ENCODE data around the gene FRAT1.

FRAT1 gene

GRCh38 chr10:97307866-97308780 is 10.9 kb upstream of the FRAT1 start:
- in situ Hi-C loops (cut with MboI; ENCODE audit: low sequenced_read_pairs) = no loop called here

- in situ Hi-C loops (cut with MboI; ENCODE audit: low sequenced_read_pairs) = no loop called here
These were observed 7.9 kb upstream of the FRAT1 start for GRCh38 chr10:97311111-97311626.

- in situ Hi-C loops (cut with MboI; ENCODE audit: low sequenced_read_pairs) = no loop called here
These were observed 6.2 kb upstream of the FRAT1 start for GRCh38 chr10:97312897-97313296.

DNA sequence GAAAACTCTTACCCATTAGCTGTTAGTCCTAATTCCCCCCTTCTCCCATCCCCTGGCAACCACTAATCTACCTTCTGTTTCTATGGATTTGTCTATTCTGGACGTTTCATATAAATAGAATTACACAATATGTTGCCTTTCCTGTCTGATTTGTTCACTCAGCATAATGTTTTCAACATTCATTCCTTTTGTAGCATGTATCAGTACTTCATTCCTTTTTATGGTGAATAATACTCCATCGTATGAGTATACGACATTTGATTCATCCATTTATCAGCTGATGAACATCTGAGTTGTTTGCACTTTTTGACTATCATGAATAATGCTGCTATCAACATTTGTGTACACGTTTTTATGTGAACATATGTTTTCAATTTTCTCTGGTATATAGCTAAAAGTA is 4.4 kb upstream of the FRAT1 start:
- in situ Hi-C loops (cut with MboI; ENCODE audit: low sequenced_read_pairs) = no loop called here

DNA sequence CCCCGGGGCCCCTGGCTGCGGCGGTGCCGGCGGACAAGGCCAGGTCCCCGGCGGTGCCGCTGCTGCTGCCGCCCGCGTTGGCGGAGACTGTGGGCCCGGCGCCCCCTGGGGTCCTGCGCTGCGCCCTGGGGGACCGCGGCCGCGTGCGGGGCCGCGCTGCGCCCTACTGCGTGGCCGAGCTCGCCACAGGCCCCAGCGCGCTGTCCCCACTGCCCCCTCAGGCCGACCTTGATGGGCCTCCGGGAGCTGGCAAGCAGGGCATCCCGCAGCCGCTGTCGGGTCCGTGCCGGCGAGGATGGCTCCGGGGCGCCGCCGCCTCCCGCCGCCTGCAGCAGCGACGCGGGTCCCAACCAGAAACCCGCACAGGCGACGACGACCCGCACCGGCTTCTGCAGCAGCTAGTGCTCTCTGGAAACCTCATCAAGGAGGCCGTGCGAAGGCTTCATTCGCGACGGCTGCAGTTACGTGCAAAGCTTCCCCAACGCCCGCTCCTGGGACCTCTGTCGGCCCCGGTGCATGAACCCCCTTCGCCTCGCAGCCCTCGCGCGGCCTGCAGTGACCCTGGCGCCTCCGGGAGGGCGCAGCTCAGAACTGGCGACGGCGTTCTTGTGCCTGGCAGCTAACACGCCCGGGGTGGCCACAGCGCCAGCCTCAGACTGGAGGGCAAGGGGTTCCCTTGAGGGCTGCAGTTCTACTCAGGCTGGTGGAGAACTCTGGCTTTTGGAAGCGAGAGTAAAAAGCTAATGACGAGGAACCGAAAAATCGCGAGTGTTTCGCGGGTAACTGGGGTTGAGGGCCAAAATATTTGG is 804 bp downstream of the FRAT1 start:
- in situ Hi-C loops (cut with MboI; ENCODE audit: low sequenced_read_pairs) = no loop called here

GRCh38 chr10:97320480-97321031 is 1.5 kb downstream of the FRAT1 start:
- in situ Hi-C loops (cut with MboI; ENCODE audit: low sequenced_read_pairs) = no loop called here

DNA sequence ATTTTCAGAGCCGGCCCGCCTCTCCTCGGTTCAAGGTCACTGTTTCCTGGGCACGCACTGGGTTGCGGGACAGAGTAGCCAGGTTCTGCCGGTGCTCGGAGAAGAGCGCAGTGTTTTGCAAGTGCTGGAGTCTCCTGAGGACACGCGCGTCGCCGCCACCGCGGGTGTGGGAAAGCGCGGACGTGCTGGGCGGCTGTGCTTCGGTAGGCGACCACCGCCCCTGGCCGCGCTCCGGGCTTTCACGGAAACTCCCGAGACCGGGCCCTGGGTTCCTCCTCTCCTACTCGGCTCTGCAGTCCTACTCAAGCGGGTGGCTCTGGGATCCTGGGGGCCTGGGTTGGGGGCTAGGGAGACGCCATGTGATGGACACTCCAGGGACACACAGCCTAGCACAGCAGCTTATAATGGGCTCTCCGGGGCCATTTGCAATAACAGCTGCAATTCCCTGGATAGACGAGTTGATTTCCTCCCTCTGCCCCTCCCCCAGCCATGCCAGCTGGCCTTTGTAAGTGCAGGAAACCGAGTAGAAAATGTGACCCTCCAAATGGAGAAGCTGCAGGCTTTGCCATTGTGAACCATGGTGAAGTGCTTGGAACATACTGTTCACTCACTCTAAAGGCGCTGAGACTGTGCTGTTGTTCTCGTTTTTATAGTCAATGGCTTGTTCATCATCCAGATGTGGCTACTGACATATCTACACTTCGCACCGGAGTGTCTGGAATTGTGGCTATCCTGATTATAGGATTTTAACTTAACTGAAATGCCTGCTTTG is 2.1 kb downstream of the FRAT1 start:
- in situ Hi-C loops (cut with MboI; ENCODE audit: low sequenced_read_pairs) = no loop called here

DNA sequence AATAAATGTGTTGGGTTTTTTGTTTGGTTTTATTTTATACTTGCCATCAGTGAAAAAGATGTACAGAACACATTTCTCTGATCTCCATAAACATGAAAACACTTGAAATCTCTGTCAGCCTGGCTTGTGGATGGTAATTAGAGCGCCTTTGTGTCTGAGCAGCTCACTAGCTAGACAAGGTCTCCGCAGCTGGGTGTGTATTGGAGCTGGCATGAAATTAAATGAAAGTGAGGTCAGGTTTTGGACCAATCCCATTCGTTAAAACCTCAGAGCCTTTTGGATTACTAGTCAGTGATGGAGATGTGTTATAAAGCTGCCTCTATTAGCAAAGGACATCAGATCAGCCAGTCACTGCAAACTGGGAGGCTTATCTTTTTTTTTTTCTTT is 2.7 kb downstream of the FRAT1 start:
- in situ Hi-C loops (cut with MboI; ENCODE audit: low sequenced_read_pairs) = no loop called here

GRCh38 chr10:97323501-97323900 is 4.4 kb downstream of the FRAT1 start:
- in situ Hi-C loops (cut with MboI; ENCODE audit: low sequenced_read_pairs) = no loop called here

DNA sequence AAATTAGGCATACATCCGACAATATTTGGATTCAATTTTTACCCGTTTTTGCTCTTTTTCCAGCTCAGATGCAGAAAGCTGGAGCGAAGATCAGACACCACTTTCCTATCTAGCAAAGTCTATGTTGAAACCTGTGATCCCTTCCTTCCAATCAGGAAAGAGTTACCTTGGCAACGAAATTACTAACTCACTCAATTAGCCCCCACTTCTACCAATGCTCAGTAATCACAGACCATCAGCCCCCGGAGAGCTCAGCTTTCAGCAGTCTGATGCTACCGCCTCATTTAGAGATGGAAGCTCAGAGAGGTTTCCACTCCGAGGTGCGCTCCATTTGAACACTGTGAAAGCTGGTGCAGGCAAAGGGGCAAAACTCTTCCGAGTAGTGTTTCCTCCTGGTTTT is 6.7 kb downstream of the FRAT1 start:
- in situ Hi-C loops (cut with MboI; ENCODE audit: low sequenced_read_pairs) = no loop called here

DNA sequence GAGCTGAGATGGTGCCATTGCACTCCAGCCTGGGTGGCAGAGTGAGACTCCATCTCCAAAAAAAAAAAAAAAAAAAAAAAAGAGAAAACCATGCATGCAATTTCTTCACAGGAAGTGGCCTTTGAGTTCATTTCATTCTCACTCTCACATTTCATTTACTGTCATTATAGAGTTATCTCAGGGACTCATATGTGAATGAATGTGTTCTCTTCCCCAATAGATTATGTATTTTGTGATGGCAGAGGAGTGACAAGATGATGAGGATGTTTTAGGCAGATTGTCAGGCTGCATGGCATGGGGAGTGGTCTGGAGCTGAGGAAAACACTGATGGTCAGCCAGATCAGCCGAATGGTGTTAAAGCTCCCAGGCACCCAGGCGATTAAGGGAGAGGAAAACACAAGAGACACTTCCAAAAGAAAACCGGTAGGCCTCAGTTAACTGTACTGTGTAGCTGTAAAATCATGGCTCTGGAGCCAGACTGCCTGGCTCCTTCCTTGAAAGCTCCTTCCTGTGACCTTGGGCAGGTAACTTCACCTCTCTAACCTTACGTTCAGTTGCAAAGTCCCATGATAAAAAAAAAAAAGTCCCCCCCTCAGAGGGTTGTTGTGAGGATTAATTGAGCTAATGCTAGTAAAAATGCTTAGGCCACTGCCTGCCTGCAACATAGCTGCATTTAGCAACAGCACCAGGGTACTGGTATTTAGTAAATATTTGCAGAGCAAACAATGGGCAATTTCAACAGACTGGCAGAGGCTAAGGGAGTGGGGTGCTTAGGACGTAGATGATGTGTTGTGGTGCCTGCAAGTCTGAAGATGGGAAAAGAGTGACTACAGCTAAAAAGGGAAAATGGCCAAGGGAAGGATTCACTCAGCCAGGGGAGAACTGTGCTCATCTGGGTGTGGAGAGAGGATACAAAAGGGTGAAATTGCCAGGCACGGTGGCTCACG is 8.6 kb downstream of the FRAT1 start:
- in situ Hi-C loops (cut with MboI; ENCODE audit: low sequenced_read_pairs) = no loop called here

GRCh38 chr10:97328646-97329453 is 9.8 kb downstream of the FRAT1 start:
- in situ Hi-C loops (cut with MboI; ENCODE audit: low sequenced_read_pairs) = no loop called here

GRCh38 chr10:97329766-97330165 is 10.7 kb downstream of the FRAT1 start:
- in situ Hi-C loops (cut with MboI; ENCODE audit: low sequenced_read_pairs) = no loop called here

GRCh38 chr10:97331153-97331703 is 12.2 kb downstream of the FRAT1 start:
- in situ Hi-C loops (cut with MboI; ENCODE audit: low sequenced_read_pairs) = no loop called here

GRCh38 chr10:97332591-97333350 is 13.7 kb downstream of the FRAT1 start:
- in situ Hi-C loops (cut with MboI; ENCODE audit: low sequenced_read_pairs) = no loop called here

GRCh38 chr10:97333351-97333600 is 14.2 kb downstream of the FRAT1 start:
- in situ Hi-C loops (cut with MboI; ENCODE audit: low sequenced_read_pairs) = no loop called here

DNA sequence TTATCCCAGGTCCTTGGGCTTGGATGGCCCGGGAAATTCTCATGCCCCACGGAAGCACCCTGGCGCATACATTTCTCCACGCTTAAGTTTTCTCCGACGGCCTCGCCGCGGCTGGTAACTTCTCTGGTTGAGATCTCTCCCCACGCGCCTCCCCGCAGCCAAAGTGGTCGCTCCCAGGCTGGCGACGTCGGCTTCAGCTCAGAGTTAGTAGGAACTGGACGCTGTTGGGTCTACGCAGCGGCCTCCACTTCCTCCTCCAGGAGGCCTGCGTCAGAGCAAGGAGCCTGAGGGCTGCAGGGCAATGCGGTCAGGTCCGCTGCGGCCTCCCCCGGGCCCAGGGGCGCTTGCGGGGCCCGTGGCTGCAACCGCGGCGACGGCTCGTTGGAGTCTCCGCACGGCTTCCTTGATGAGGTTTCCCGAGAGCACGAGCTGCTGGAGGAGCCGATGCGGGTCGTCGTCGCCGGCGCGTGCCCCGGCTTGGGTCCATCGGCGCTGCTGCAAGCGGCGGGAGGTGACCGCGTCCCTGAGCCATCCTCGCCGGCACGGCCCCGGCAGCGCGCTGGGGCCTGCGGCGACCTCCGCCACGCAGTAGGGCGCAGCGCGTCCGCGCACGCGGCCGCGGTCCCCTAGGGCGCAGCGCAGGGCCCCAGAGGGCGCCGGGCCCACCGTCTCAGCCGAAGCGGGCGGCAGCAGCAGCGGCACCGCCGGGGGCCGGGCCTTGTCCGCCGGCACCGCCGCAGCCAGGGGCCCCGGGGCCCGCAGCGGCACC is 14.7 kb downstream of the FRAT1 start:
- in situ Hi-C loops (cut with MboI; ENCODE audit: low sequenced_read_pairs) = no loop called here

Measured in HL-60/S4 treated with retinoic acid at 250 ng/mL for 4 days and 3 days (cell line).